Measurements from ENCODE around the gene C17orf75. TPM values are rescaled to one million over a fixed set of nuclear protein-coding genes. Genes with fewer than 3 reads are reported as not detected.

Gene C17orf75
- total RNA-seq, 2 donors from 2014 or later = 6.2 to 7.6 TPM

- H3K4me1 ChIP-seq (ENCODE audit: control insufficient read depth in 1 of 2, low read depth in 2 of 2) = no peaks in the 10 kb centered on the region
- TF ChIP-seq CTCF (IDR thresholded peaks at IDR 0.05) = no peak
- ATAC-seq (ENCODE audit: insufficient number of reproducible peaks, low FRiP score, low read depth) (no peak), DNase-seq (ENCODE audit: low spot score) (no peak)
- no peak overlapping the region for H3K4me3 ChIP-seq
- H3K9me3 ChIP-seq = no peaks in the 10 kb centered on the region
- no peaks in the 10 kb centered on the region for H3K36me3 ChIP-seq
- no peak overlapping the region for H3K27ac ChIP-seq
- no peaks in the 10 kb centered on the region for H3K27me3 ChIP-seq (replicated peaks; ENCODE audit: insufficient read depth)
Observed at GRCh38 chr17:32298298-32298697, 43.7 kb downstream of the C17orf75 start.

GRCh38 chr17:32297860-32298259 is 44.1 kb downstream of the C17orf75 start:
- H3K27me3 ChIP-seq (replicated peaks; ENCODE audit: insufficient read depth) = no peaks in the 10 kb centered on the region
- no peak for DNase-seq (ENCODE audit: low spot score)
- no peaks in the 10 kb centered on the region for H3K36me3 ChIP-seq
- no peak for TF ChIP-seq CTCF (IDR thresholded peaks at IDR 0.05)
- ATAC-seq (ENCODE audit: insufficient number of reproducible peaks, low FRiP score, low read depth) = no peak
- no peaks in the 10 kb centered on the region for H3K4me1 ChIP-seq (ENCODE audit: control insufficient read depth in 1 of 2, low read depth in 2 of 2)
- no peaks in the 10 kb centered on the region for H3K9me3 ChIP-seq
- H3K27ac ChIP-seq = no peak overlapping the region
- H3K4me3 ChIP-seq = no peak overlapping the region

DNA sequence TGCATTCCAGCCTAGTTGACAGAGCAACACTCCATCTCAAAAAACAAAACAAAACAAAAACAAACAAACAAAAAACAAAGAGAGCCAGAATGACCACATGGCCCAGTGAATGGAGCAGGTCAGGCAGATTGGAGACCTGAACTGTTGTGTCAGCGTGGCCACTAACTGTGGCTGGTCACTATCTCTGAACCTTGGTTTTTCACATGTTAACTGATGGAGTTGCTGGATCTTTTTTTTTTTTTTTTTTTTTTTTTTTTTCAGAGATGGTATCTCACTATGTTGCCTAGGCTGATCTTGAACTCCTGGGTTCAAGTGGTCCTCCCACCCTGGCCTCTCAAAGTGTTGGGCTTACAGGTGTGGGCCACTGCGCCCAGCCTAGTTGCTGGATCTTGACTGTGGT is 44.5 kb downstream of the C17orf75 start:
- no peak for TF ChIP-seq CTCF (IDR thresholded peaks at IDR 0.05)
- H3K27ac ChIP-seq = no peak overlapping the region
- DNase-seq (ENCODE audit: low spot score) (no peak), ATAC-seq (ENCODE audit: insufficient number of reproducible peaks, low FRiP score, low read depth) (no peak)
- no peaks in the 10 kb centered on the region for H3K9me3 ChIP-seq
- no peak overlapping the region for H3K4me3 ChIP-seq
- H3K27me3 ChIP-seq (replicated peaks; ENCODE audit: insufficient read depth) = no peaks in the 10 kb centered on the region
- no peaks in the 10 kb centered on the region for H3K4me1 ChIP-seq (ENCODE audit: control insufficient read depth in 1 of 2, low read depth in 2 of 2)
- H3K36me3 ChIP-seq = no peaks in the 10 kb centered on the region

DNA sequence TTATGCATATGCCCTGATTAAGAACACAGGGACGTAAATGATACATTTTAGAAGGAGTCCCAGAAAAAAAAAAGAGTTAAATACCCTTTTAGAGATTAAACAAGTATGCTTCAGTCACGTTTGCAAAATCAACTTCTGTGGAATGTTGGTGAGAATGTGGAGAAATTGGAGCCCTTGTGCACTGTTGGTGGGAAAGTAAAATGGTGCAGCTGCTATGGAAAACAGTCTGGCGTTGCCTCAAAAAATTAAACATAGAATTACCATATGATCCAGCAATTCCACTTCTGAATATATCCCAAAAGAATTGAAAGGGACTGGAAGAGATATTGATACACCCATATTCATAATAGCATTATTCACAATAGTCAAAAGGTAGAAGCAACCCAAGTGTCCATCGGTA is 49.9 kb downstream of the C17orf75 start:
- Histone ChIP-seq H3K27ac (no peak overlapping the region), H3K36me3 (no peaks in the 10 kb centered on the region), H3K9me3 (no peaks in the 10 kb centered on the region), H3K4me1 (ENCODE audit: control insufficient read depth in 1 of 2, low read depth in 2 of 2) (no peaks in the 10 kb centered on the region), H3K27me3 (replicated peaks; ENCODE audit: insufficient read depth) (no peaks in the 10 kb centered on the region), H3K4me3 (no peak overlapping the region)
- DNase-seq (ENCODE audit: low spot score) = no peak
- no peak for ATAC-seq (ENCODE audit: insufficient number of reproducible peaks, low FRiP score, low read depth)
- no peak for TF ChIP-seq CTCF (IDR thresholded peaks at IDR 0.05)

DNA sequence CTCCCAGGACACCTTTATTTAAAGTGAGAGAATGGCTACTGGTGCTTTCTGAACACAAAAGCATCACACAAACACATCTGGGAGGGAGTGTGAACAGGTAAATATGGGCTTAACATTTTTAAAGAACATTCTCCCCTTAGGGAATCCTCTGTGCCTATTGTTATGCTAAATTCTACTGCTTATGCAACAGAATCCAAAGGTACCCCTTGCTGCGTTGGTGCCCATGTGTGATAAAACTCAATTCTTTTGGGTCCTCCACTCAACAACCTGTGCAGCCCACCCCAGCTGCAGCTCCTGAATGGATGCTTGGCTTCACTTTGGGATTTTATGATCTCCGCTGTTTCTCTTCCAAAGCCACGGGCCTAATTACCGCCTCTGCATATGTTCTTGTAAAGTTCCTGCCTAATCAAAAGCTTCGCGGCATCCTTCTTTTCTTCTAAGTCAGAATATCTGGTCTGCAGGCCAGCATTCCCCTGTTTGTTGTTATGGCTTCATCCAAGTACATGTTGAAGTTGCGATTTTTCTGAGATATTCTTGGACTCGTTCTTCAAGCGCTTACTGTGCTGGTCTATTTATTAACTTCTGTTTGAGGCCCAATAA is 52.4 kb downstream of the C17orf75 start:
- ATAC-seq (ENCODE audit: insufficient number of reproducible peaks, low FRiP score, low read depth) = no peak
- no peaks in the 10 kb centered on the region for H3K4me1 ChIP-seq (ENCODE audit: control insufficient read depth in 1 of 2, low read depth in 2 of 2)
- TF ChIP-seq CTCF (IDR thresholded peaks at IDR 0.05) = no peak
- no peaks in the 10 kb centered on the region for H3K9me3 ChIP-seq
- no peaks in the 10 kb centered on the region for H3K27me3 ChIP-seq (replicated peaks; ENCODE audit: insufficient read depth)
- H3K36me3 ChIP-seq = no peaks in the 10 kb centered on the region
- H3K4me3 ChIP-seq = no peak overlapping the region
- H3K27ac ChIP-seq = no peak overlapping the region
- no peak for DNase-seq (ENCODE audit: low spot score)
